Measurements from ENCODE around the gene ZNF420. TPM values are rescaled to one million over a fixed set of nuclear protein-coding genes. Genes with fewer than 3 reads are reported as not detected.

Gene ZNF420
- total RNA-seq, 6 donors from 2014 or later = 0.89 to 10.5 (median 7.6) TPM

- WGBS, 2 donors = 1 to 4% methylated on average over 7 of the region's 7 CpGs
- H3K27me3 ChIP-seq = no peaks in the 10 kb centered on the region
- peak overlapping the region; percentile 68 to 89 (median 88) for H3K27ac ChIP-seq
- H3K36me3 ChIP-seq = peaks cover 0 to 13% (median 1%) of the 10 kb centered on the region in 4 donors
- TF ChIP-seq POLR2A (IDR thresholded peaks at IDR 0.05) = no peak
- no peak for TF ChIP-seq CTCF (IDR thresholded peaks at IDR 0.05)
- TF ChIP-seq EP300 (IDR thresholded peaks at IDR 0.05) = no peak
- TF ChIP-seq POLR2AphosphoS5 (IDR thresholded peaks at IDR 0.05) = no peak
- ATAC-seq (ENCODE audit: low FRiP score in 2 of 2) (no peak), DNase-seq (no peak)
- peak overlapping the region; percentile 34 to 92 (median 70) for H3K4me3 ChIP-seq
- H3K4me1 ChIP-seq = peaks cover 8 to 21% (median 10%) of the 10 kb centered on the region in 4 donors
- peaks cover 15 to 28% (median 18%) of the 10 kb centered on the region in 4 donors for H3K9me3 ChIP-seq
Measured at GRCh38 chr19:37078717-37079032, 442 bp downstream of the ZNF420 start.

GRCh38 chr19:37079238-37079637 lies 1.0 kb downstream of the ZNF420 start:
- Histone ChIP-seq H3K4me3 (peak overlapping the region in 3 of 4 donors; percentile 61 to 92 (median 79)), H3K4me1 (peaks cover 8 to 21% (median 10%) of the 10 kb centered on the region in 4 donors), H3K27ac (no peak overlapping the region), H3K36me3 (peaks cover 0 to 13% (median 1%) of the 10 kb centered on the region in 4 donors), H3K27me3 (no peaks in the 10 kb centered on the region), H3K9me3 (peaks cover 15 to 29% (median 22%) of the 10 kb centered on the region in 4 donors)
- ATAC-seq (ENCODE audit: low FRiP score in 2 of 2) (no peak), DNase-seq (no peak)
- WGBS, 2 donors = 74 to 82% methylated on average over 4 of the region's 4 CpGs
- TF ChIP-seq POLR2A (IDR thresholded peaks at IDR 0.05) (no peak), CTCF (IDR thresholded peaks at IDR 0.05) (no peak), EP300 (IDR thresholded peaks at IDR 0.05) (no peak), POLR2AphosphoS5 (IDR thresholded peaks at IDR 0.05) (no peak)

GRCh38 chr19:37082307-37082706 lies 4.1 kb downstream of the ZNF420 start:
- no peak for TF ChIP-seq EP300 (IDR thresholded peaks at IDR 0.05)
- TF ChIP-seq POLR2A (IDR thresholded peaks at IDR 0.05) = no peak
- TF ChIP-seq POLR2AphosphoS5 (IDR thresholded peaks at IDR 0.05) = no peak
- no peak for TF ChIP-seq CTCF (IDR thresholded peaks at IDR 0.05)
- Histone ChIP-seq H3K36me3 (peaks cover 0 to 13% (median 4%) of the 10 kb centered on the region in 4 donors), H3K4me1 (peaks cover 8 to 20% (median 10%) of the 10 kb centered on the region in 4 donors), H3K9me3 (peaks cover 27 to 54% (median 49%) of the 10 kb centered on the region in 4 donors), H3K27ac (no peak overlapping the region), H3K4me3 (no peak overlapping the region), H3K27me3 (no peaks in the 10 kb centered on the region)
- ATAC-seq (ENCODE audit: low FRiP score in 2 of 2) = no peak
- no peak for DNase-seq
- 90 to 95% methylated on average over 2 of the region's 2 CpGs for WGBS, 2 donors

- Histone ChIP-seq H3K27me3 (no peaks in the 10 kb centered on the region), H3K9me3 (peaks cover 35 to 95% (median 78%) of the 10 kb centered on the region in 4 donors), H3K27ac (no peak overlapping the region), H3K36me3 (peaks cover 23 to 46% (median 36%) of the 10 kb centered on the region in 4 donors), H3K4me1 (no peaks in the 10 kb centered on the region), H3K4me3 (no peak overlapping the region)
- DNase-seq (no peak), ATAC-seq (ENCODE audit: low FRiP score in 2 of 2) (no peak)
- no peak for TF ChIP-seq CTCF (IDR thresholded peaks at IDR 0.05)
- TF ChIP-seq POLR2AphosphoS5 (IDR thresholded peaks at IDR 0.05) = no peak
- no peak for TF ChIP-seq EP300 (IDR thresholded peaks at IDR 0.05)
- WGBS, 2 donors = 100% methylated on average over 1 of the region's 1 CpG
Measured at GRCh38 chr19:37087110-37087509, 8.9 kb downstream of the ZNF420 start.

GRCh38 chr19:37095859-37096258 lies 17.6 kb downstream of the ZNF420 start:
- Histone ChIP-seq H3K36me3 (peaks cover 29 to 98% (median 68%) of the 10 kb centered on the region in 4 donors), H3K9me3 (peaks cover 80 to 98% (median 93%) of the 10 kb centered on the region in 4 donors), H3K27me3 (no peaks in the 10 kb centered on the region), H3K27ac (no peak overlapping the region), H3K4me1 (no peaks in the 10 kb centered on the region), H3K4me3 (no peak overlapping the region)
- WGBS, 2 donors = 86% methylated on average over 1 of the region's 1 CpG
- ATAC-seq (ENCODE audit: low FRiP score in 2 of 2) = no peak
- no peak for DNase-seq
- no peak for TF ChIP-seq EP300 (IDR thresholded peaks at IDR 0.05)
- no peak for TF ChIP-seq POLR2AphosphoS5 (IDR thresholded peaks at IDR 0.05)
- TF ChIP-seq CTCF (IDR thresholded peaks at IDR 0.05) = no peak
- no peak for TF ChIP-seq POLR2A (IDR thresholded peaks at IDR 0.05)

All from upper lobe of left lung (tissue), 6 donors.